CD4-positive, CD25-positive, alpha-beta regulatory T cell (primary cell): ENCODE data around the gene NGFR. TPM values are rescaled to one million over a fixed set of nuclear protein-coding genes. Genes with fewer than 3 reads are reported as not detected.

ENCODE experiments used
- ATAC-seq, 2 donors: fragments of 150-1000 bp; cut with Tn5 transposase; one replicate each; pipeline ENCODE4 v1.10.0; 2021; ENCODE audit warnings: low read depth in 2 of 2, moderate number of reproducible peaks in 2 of 2, moderate library complexity in 1 of 2
- DNase-seq, 3 donors: peaks; one replicate each; pipeline versions ENCODE4 v3.0.0 to v3.0.0-alpha.2; 2012 to 2022; ENCODE audit warnings: mixed read lengths in 1 of 3
- H3K27ac ChIP-seq: one replicate; pipeline ENCODE4 v1.7.0; 2013; ENCODE audit warnings: mild to moderate bottlenecking, low read length; ENCODE audit not compliant: insufficient read depth, poor library complexity, severe bottlenecking
- H3K27me3 ChIP-seq: one replicate; pipeline ENCODE4 v1.7.0; 2013; ENCODE audit warnings: low read length; ENCODE audit not compliant: control insufficient read depth, insufficient read depth
- H3K36me3 ChIP-seq: one replicate; pipeline ENCODE4 v1.7.0; 2013; ENCODE audit warnings: mild to moderate bottlenecking, low read length, moderate library complexity; ENCODE audit not compliant: control insufficient read depth, insufficient read depth
- H3K4me1 ChIP-seq: 2 replicates; pipeline ENCODE4 v1.7.0; 2013; ENCODE audit warnings: mild to moderate bottlenecking, low read length; ENCODE audit not compliant: insufficient read depth, control insufficient read depth, poor library complexity, severe bottlenecking
- H3K4me3 ChIP-seq: one replicate; pipeline ENCODE4 v1.7.0; 2013; ENCODE audit warnings: low read depth, mild to moderate bottlenecking, low read length, moderate library complexity
- H3K9me3 ChIP-seq, 2 experiments: 1 replicate in 1 of 2; 2 replicates in 1 of 2; pipeline ENCODE4 v1.7.0; 2013; ENCODE audit warnings: low read length in 2 of 2, mild to moderate bottlenecking in 1 of 2, moderate library complexity in 1 of 2; ENCODE audit not compliant: control insufficient read depth in 2 of 2
- H3K27ac Mint-ChIP-seq, 3 donors: one replicate each; pipeline ENCODE4 v1.8.0; 2020 to 2022; ENCODE audit warnings: mild to moderate bottlenecking in 3 of 3, mixed read lengths in 3 of 3, moderate library complexity in 2 of 3
- H3K27me3 Mint-ChIP-seq: one replicate; pipeline ENCODE4 v1.8.0; 2022; ENCODE audit warnings: mild to moderate bottlenecking, mixed read lengths
- H3K36me3 Mint-ChIP-seq: one replicate; pipeline ENCODE4 v1.8.0; 2020; ENCODE audit warnings: mixed read lengths
- H3K4me1 Mint-ChIP-seq, 4 donors: one replicate each; pipeline ENCODE4 v1.8.0; 2020 to 2022; ENCODE audit warnings: mixed read lengths in 4 of 4, mild to moderate bottlenecking in 1 of 4
- H3K4me3 Mint-ChIP-seq, 4 donors: one replicate each; pipeline ENCODE4 v1.8.0; 2020 to 2022; ENCODE audit warnings: mild to moderate bottlenecking in 4 of 4, mixed read lengths in 4 of 4, moderate library complexity in 3 of 4
- H3K9me3 Mint-ChIP-seq, 7 donors: one replicate each; pipeline ENCODE4 v1.8.0; 2020 to 2022; ENCODE audit warnings: mixed read lengths in 7 of 7, mild to moderate bottlenecking in 3 of 7, moderate library complexity in 2 of 7
- polyA plus RNA-seq, 4 donors: library from polyadenylated mRNA; unstranded; fragments of 300-500 nt; fragmentation: Illumina TruSeq; gene quantifications; one replicate each; pipeline ENCODE4 v1.2.3, GENCODE V29; 2021
- total RNA-seq: library from RNA; stranded (reverse); gene quantifications from one replicate; pipeline ENCODE4 v1.2.3, GENCODE V29; 2022

The NGFR gene
- total and polyA plus RNA-seq, 5 donors from 2014 or later = 0.32 TPM; not detected in 4

GRCh38 chr17:49491192-49491769 lies 3.8 kb upstream of the NGFR start:
- DNase-seq = no peak
- Histone ChIP-seq H3K36me3 (no peaks in the 10 kb centered on the region), H3K27me3 (no peaks in the 10 kb centered on the region), H3K4me1 (peaks cover 15% of the 10 kb centered on the region), H3K27ac (no peak overlapping the region), H3K9me3 (no peaks in the 10 kb centered on the region), H3K4me3 (no peak overlapping the region)
- Mint-ChIP-seq H3K4me1 (peaks cover 0 to 17% (median 2%) of the 10 kb centered on the region in 4 donors), H3K27me3 (peaks cover 37% of the 10 kb centered on the region), H3K27ac (peak overlapping the region in 1 of 3 donors; percentile 65), H3K36me3 (no peaks in the 10 kb centered on the region), H3K4me3 (peak overlapping the region in 1 of 4 donors; percentile 3), H3K9me3 (peaks cover 0 to 2% (median 0%) of the 10 kb centered on the region in 7 donors)
- no peak for ATAC-seq

- H3K4me3 ChIP-seq = no peak overlapping the region
- peak overlapping the region in 1 of 3 donors; percentile 60 for H3K27ac Mint-ChIP-seq
- no peaks in the 10 kb centered on the region for H3K9me3 ChIP-seq
- H3K27ac ChIP-seq = no peak overlapping the region
- no peaks in the 10 kb centered on the region for H3K36me3 ChIP-seq
- H3K4me1 Mint-ChIP-seq = peaks cover 4 to 36% (median 8%) of the 10 kb centered on the region in 4 donors
- no peaks in the 10 kb centered on the region for H3K36me3 Mint-ChIP-seq
- peaks cover 16% of the 10 kb centered on the region for H3K27me3 ChIP-seq
- peaks cover 36% of the 10 kb centered on the region for H3K4me1 ChIP-seq
- DNase-seq = no peak
- peak overlapping the region; percentile 61 to 81 (median 76) for H3K4me3 Mint-ChIP-seq
- ATAC-seq = no peak
- peaks cover 0 to 2% (median 0%) of the 10 kb centered on the region in 7 donors for H3K9me3 Mint-ChIP-seq
- peaks cover 50% of the 10 kb centered on the region for H3K27me3 Mint-ChIP-seq
Observed at GRCh38 chr17:49494399-49494985, 601 bp upstream of the NGFR start.

GRCh38 chr17:49495842-49496182 lies 719 bp downstream of the NGFR start:
- Mint-ChIP-seq H3K27me3 (peaks cover 57% of the 10 kb centered on the region), H3K4me1 (peaks cover 4 to 36% (median 8%) of the 10 kb centered on the region in 4 donors), H3K36me3 (no peaks in the 10 kb centered on the region), H3K27ac (no peak overlapping the region), H3K9me3 (no peaks in the 10 kb centered on the region), H3K4me3 (peak overlapping the region; percentile 70 to 87 (median 74))
- Histone ChIP-seq H3K27me3 (peaks cover 25% of the 10 kb centered on the region), H3K36me3 (no peaks in the 10 kb centered on the region), H3K27ac (no peak overlapping the region), H3K9me3 (no peaks in the 10 kb centered on the region), H3K4me1 (peaks cover 36% of the 10 kb centered on the region), H3K4me3 (no peak overlapping the region)
- ATAC-seq (no peak), DNase-seq (no peak)

DNA sequence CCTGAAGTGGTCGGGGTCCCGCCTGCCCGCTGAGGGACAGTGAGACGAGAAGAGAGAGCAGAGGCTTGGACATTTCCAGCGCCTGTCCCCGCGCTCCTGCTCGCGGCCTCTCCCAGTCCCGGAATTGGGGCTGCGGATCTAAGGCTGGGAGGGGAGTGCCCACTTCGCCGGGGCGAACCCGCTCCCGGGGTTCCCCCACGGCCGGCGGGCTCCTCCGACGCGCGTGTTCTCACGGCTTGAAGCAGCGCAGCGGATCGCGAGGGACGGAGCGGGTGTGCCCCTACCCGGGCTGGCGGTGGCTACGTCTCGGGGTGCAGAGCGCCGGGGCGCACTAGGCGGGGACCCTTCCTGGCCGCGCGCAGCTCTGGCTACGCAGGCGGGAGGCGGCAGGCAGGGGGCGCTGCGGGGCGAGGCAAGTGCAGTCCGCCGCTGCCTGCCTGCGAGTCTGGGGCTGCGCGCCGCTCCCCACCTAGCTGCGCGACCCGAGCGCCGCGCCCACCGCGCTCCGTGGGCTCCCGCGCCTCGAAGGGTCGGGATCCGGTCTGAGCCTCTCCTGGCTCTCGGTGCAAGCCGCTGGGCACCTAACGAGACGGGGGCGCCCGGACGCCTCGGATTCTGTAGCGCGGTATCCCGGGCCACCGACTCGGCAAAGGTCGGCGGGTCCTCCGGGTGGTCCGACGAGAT lies 1.2 kb downstream of the NGFR start:
- Mint-ChIP-seq H3K4me1 (peaks cover 4 to 36% (median 8%) of the 10 kb centered on the region in 4 donors), H3K36me3 (no peaks in the 10 kb centered on the region), H3K27me3 (peaks cover 59% of the 10 kb centered on the region), H3K27ac (no peak overlapping the region), H3K9me3 (no peaks in the 10 kb centered on the region), H3K4me3 (peak overlapping the region; percentile 71 to 87 (median 77))
- ATAC-seq (peak; percentile 78 to 81), DNase-seq (peak; percentile 72 to 81 (median 77))
- Histone ChIP-seq H3K36me3 (no peaks in the 10 kb centered on the region), H3K9me3 (no peaks in the 10 kb centered on the region), H3K4me3 (peak overlapping the region; percentile 57), H3K4me1 (peaks cover 36% of the 10 kb centered on the region), H3K27me3 (peaks cover 28% of the 10 kb centered on the region), H3K27ac (no peak overlapping the region)

DNA sequence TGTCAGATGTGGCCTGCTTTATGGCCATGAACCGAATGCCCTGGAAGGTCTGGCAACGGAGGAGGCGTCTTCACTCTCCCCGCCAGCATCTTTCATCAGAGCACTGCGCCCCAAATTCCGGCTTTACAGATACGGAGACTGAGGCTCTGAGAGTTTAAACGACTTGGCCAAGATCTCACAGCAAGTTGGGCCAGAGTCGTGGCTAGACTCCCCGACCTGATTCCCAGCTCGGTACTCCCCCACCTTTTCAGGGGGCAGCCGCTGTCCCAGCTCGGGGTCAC lies 1.7 kb downstream of the NGFR start:
- Histone ChIP-seq H3K4me1 (peaks cover 36% of the 10 kb centered on the region), H3K4me3 (peak overlapping the region; percentile 57), H3K27me3 (peaks cover 29% of the 10 kb centered on the region), H3K27ac (no peak overlapping the region), H3K36me3 (no peaks in the 10 kb centered on the region), H3K9me3 (no peaks in the 10 kb centered on the region)
- ATAC-seq (no peak), DNase-seq (peak in 1 of 3 donors; percentile 9)
- peaks cover 4 to 36% (median 8%) of the 10 kb centered on the region in 4 donors for H3K4me1 Mint-ChIP-seq
- H3K27me3 Mint-ChIP-seq = peaks cover 64% of the 10 kb centered on the region
- H3K36me3 Mint-ChIP-seq = no peaks in the 10 kb centered on the region
- no peak overlapping the region for H3K27ac Mint-ChIP-seq
- peak overlapping the region; percentile 71 to 87 (median 77) for H3K4me3 Mint-ChIP-seq
- H3K9me3 Mint-ChIP-seq = no peaks in the 10 kb centered on the region

DNA sequence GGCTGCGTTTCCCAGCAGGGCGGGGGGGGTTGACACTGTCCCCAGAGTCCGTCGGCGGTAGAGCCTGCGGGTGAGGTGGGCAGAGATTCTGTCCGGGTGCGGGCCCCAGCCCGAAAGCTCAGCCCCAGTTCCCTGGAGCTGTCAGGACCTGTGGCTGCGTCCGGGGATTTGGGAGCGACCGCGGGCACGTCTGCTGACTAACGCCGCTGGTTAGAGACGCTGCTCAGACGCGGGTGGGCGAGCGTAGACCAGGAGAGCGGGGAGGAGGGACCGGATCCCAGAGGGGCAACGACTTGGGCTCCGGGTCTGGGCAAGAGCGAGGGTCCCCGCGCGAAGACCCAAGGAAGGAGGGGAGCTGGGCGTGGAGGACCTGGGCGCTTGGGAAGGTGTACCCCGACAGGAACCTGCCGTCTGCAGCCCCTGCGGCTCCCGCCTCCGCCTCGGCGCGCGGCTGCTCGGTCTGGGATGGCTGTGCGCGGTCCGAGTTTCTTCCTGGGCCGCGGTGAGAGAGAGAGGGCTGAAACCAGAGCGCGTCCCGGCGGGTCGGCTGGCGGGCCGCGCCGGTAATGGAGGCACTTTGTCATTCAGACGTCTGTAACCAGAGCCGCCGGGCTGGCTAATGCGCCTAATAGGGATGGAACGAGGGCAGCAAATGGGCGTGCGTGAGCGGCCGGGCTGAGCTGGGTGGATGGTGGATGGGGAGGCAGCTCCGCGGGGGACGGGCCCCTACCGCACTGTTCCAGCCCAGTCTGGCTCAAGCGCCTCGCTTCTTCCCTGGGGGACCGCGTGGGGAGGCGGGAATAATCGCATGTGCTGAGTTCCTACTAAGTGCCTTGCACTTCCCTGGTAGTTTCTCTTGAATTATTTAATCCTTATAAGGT lies 2.3 kb downstream of the NGFR start:
- Histone ChIP-seq H3K9me3 (no peaks in the 10 kb centered on the region), H3K27ac (no peak overlapping the region), H3K4me3 (no peak overlapping the region), H3K27me3 (peaks cover 29% of the 10 kb centered on the region), H3K4me1 (peaks cover 36% of the 10 kb centered on the region), H3K36me3 (no peaks in the 10 kb centered on the region)
- ATAC-seq (no peak), DNase-seq (peak in 1 of 3 donors; percentile 12)
- peak overlapping the region; percentile 71 to 87 (median 77) for H3K4me3 Mint-ChIP-seq
- peaks cover 4 to 36% (median 8%) of the 10 kb centered on the region in 4 donors for H3K4me1 Mint-ChIP-seq
- no peaks in the 10 kb centered on the region for H3K36me3 Mint-ChIP-seq
- H3K27ac Mint-ChIP-seq = no peak overlapping the region
- no peaks in the 10 kb centered on the region for H3K9me3 Mint-ChIP-seq
- H3K27me3 Mint-ChIP-seq = peaks cover 70% of the 10 kb centered on the region

DNA sequence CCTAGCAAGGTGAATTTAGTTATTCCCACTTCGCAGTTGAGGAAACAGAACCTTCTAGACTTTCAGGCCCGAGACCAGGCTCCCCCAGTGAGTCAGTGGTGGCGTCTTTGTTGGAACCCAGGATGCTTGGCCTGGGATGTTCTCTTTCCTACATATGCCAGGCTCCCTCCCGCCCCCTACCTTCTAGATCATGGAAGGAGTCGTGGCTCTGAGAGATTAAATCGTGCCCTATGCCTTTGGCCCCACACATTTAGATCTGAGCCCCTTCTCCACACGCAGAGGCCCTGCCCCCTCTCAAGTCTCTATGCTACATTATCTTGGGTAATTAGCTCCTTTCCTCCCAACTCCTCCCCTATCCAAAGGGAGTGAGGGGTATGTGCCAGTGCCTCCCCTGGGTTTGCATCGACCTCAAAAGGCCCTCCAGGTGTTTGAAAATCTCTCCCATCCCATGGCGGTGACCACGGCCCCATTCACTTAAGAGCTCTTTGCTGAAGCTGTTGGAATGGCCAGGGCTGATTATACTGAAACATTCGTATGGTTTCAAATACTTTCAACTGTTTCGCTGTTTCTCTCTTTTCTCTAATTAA lies 3.0 kb downstream of the NGFR start:
- H3K4me3 Mint-ChIP-seq = peak overlapping the region; percentile 71 to 87 (median 75)
- no peaks in the 10 kb centered on the region for H3K9me3 Mint-ChIP-seq
- H3K27ac Mint-ChIP-seq = no peak overlapping the region
- peaks cover 71% of the 10 kb centered on the region for H3K27me3 Mint-ChIP-seq
- H3K36me3 ChIP-seq = no peaks in the 10 kb centered on the region
- no peak for DNase-seq
- H3K4me1 ChIP-seq = peaks cover 36% of the 10 kb centered on the region
- H3K36me3 Mint-ChIP-seq = no peaks in the 10 kb centered on the region
- no peak for ATAC-seq
- peaks cover 4 to 36% (median 8%) of the 10 kb centered on the region in 4 donors for H3K4me1 Mint-ChIP-seq
- H3K27ac ChIP-seq = no peak overlapping the region
- no peak overlapping the region for H3K4me3 ChIP-seq
- peaks cover 29% of the 10 kb centered on the region for H3K27me3 ChIP-seq
- H3K9me3 ChIP-seq = no peaks in the 10 kb centered on the region
